WERI-Rb-1 (cell line): ENCODE data around the gene LMNA.

ENCODE experiments used
- DNase-seq: peaks from one replicate; pipeline ENCODE4 v3.0.0-alpha.2; 2020
- H3K27ac ChIP-seq: fragments of 250-450 bp; sonication (Bioruptor Pico); 2 replicates; pipeline ENCODE4 v1.5.1; 2020; ENCODE audit warnings: mild to moderate bottlenecking, moderate library complexity
- H3K27me3 ChIP-seq: fragments of 250-450 bp; sonication (Bioruptor Pico); 2 replicates; pipeline ENCODE4 v1.5.1; 2021; ENCODE audit warnings: mild to moderate bottlenecking, low read depth, moderate library complexity; ENCODE audit not compliant: insufficient read depth, severe bottlenecking
- H3K36me3 ChIP-seq: fragments of 250-450 bp; sonication (Bioruptor Pico); 2 replicates; pipeline ENCODE4 v1.5.1; 2020; ENCODE audit warnings: mild to moderate bottlenecking, moderate library complexity
- H3K4me3 ChIP-seq: 2 replicates; pipeline ENCODE4 v1.5.1; 2011; ENCODE audit warnings: low read depth, mild to moderate bottlenecking, control low read depth, low read length
- H3K9me3 ChIP-seq: fragments of 250-450 bp; sonication (Bioruptor Pico); 2 replicates; pipeline ENCODE4 v1.5.1; 2021; ENCODE audit warnings: mild to moderate bottlenecking, moderate library complexity; ENCODE audit not compliant: severe bottlenecking
- CTCF ChIP-seq: IDR thresholded peaks from 2 replicates; pipeline ENCODE4 v1.5.1; 2011; ENCODE audit warnings: low read depth, mild to moderate bottlenecking, control low read depth, inconsistent platforms, low read length

LMNA gene

DNA sequence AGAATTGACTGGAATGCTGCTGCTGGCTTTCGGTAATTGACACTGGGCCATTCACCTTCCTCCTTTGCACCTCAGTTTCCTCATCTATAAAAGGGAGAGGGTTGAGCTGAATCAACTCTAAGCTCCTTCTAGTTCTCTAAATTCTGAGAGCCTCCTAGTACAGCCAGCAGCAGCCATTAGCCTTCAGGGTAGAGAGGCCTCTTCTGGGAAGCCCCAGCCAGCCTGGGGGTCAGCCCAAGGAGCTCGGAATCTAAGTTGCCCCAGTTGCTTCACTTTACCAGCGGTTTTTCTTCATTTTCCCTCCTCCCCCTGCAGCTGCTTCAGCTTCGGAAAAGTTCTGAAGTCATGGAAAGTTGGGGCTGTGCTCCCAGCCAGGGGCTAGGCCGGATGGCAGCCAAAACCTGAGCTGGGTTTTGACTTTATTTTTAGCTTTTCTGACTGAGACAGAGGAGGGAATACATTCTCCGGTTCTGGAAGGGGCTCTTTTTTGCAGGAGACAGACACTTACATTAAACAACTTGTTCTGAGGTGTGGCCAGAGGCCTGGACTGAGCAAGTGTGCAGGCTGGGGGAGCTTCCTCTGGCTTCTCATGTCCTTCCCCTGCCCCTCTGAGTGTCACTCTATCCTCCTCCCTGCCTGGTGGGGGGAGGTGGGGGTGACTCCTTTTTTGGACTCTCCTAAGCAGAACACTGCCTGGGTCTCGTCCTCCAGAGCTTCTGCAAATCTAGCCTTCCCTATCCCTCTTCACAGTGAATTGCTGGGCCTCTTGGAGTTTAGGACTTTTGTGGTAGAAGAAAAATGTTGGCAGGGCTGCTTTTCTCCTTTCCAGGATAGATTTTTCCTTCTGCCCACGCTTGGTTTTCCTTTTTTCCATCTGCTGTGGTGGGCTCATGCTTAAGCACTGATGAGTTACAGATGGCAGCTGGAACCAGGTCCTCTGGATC lies 14.4 kb downstream of the LMNA start:
- DNase-seq: no peak
- no peaks in the 10 kb centered on the region for H3K9me3 ChIP-seq
- no peaks in the 10 kb centered on the region for H3K27me3 ChIP-seq
- H3K4me3 ChIP-seq: no peak overlapping the region
- peak overlapping the region; percentile 42 for H3K27ac ChIP-seq
- H3K36me3 ChIP-seq: peaks cover 41% of the 10 kb centered on the region
- no peak for TF ChIP-seq CTCF

DNA sequence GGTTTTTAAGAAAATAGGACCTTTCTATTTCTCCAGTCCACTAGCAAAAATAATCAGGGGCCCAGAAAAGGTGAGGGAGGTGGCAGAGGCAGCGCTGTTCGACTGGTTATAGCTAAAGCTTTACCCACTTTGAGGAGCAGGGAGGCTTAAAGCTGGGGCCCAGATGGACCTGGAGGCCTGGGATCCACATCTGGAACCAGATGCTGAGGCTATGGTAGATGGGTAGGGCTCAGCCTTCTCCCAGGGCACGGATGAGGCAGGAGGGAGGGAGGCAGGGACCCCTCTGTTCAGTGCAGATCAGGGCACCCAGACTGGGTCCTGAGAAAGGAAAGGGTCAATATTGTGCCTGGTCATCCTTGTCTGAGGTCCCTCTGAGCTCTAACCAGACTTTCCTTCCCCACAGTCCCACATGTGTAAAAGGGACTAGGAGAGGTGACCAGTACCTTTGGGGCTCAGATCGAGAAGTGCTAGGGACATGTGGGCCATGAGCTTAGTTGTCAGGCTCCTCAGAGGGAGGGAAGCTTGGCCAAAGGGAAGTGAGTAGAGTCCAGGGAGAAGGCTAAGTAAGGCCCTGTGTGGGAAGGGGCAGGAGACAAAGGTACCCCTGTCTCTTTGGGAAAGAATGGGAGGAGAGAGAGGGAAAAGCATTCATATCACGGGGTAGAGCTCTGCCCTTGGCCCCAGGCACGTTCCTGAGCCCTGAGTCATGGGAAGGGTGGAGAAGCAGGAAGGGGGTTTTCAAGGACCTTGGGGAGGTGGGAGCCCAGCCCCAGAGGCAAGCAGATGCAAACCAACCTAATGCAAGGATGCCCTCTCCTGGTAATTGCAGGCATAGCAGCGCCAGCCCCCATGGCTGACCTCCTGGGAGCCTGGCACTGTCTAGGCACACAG lies 15.4 kb downstream of the LMNA start:
- H3K27me3 ChIP-seq: no peaks in the 10 kb centered on the region
- no peaks in the 10 kb centered on the region for H3K9me3 ChIP-seq
- no peak overlapping the region for H3K4me3 ChIP-seq
- peak overlapping the region; percentile 42 for H3K27ac ChIP-seq
- DNase-seq: peak; percentile 92
- TF ChIP-seq CTCF: peak; percentile 100
- H3K36me3 ChIP-seq: peaks cover 51% of the 10 kb centered on the region

GRCh38 chr1:156130578-156130942 lies 16.0 kb downstream of the LMNA start:
- no peaks in the 10 kb centered on the region for H3K27me3 ChIP-seq
- peaks cover 57% of the 10 kb centered on the region for H3K36me3 ChIP-seq
- no peak for DNase-seq
- no peak overlapping the region for H3K4me3 ChIP-seq
- TF ChIP-seq CTCF: no peak
- no peaks in the 10 kb centered on the region for H3K9me3 ChIP-seq
- H3K27ac ChIP-seq: no peak overlapping the region

- Histone ChIP-seq H3K9me3 (no peaks in the 10 kb centered on the region), H3K27ac (no peak overlapping the region), H3K27me3 (no peaks in the 10 kb centered on the region), H3K4me3 (no peak overlapping the region), H3K36me3 (peaks cover 85% of the 10 kb centered on the region)
- DNase-seq: no peak
- no peak for TF ChIP-seq CTCF
Observed at GRCh38 chr1:156134716-156135435, 20.4 kb downstream of the LMNA start.

DNA sequence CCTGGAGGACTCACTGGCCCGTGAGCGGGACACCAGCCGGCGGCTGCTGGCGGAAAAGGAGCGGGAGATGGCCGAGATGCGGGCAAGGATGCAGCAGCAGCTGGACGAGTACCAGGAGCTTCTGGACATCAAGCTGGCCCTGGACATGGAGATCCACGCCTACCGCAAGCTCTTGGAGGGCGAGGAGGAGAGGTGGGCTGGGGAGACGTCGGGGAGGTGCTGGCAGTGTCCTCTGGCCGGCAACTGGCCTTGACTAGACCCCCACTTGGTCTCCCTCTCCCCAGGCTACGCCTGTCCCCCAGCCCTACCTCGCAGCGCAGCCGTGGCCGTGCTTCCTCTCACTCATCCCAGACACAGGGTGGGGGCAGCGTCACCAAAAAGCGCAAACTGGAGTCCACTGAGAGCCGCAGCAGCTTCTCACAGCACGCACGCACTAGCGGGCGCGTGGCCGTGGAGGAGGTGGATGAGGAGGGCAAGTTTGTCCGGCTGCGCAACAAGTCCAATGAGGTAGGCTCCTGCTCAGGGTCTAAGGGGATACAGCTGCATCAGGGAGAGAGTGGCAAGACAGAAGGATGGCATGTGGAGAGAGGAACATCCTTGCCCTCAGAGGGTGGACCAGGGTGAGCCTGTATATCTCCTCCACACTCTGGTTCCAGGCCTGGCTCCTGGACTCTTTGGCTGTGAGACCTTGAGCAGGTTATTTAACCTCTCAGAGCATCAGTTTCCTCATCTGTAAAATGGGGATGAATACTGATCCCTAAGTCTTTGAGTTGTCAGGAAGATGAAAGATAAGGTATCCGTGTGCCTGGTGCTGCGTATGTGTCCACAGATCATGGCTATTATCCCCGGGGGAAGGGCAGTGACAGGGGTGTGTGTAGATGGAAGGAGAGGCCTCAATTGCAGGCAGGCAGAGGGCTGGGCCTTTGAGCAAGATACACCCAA lies 21.7 kb downstream of the LMNA start:
- no peak overlapping the region for H3K27ac ChIP-seq
- no peak for TF ChIP-seq CTCF
- H3K27me3 ChIP-seq: no peaks in the 10 kb centered on the region
- DNase-seq: no peak
- H3K4me3 ChIP-seq: no peak overlapping the region
- H3K36me3 ChIP-seq: peaks cover 80% of the 10 kb centered on the region
- H3K9me3 ChIP-seq: no peaks in the 10 kb centered on the region
